ENCODE data around the gene ADRB1.

Gene ADRB1

GRCh38 chr10:114095559-114096337 is 52.1 kb downstream of the ADRB1 start:
- DNase-seq = no peak

All from NCI-H2029 treated with DMSO at 0.1 percent for 48 hours (cell line).